Astrocyte of the cerebellum (primary cell): Measurements from ENCODE around the gene MTUS2.

Experiments used
- DNase-seq: peaks from one replicate; pipeline ENCODE4 v3.0.0-alpha.2; 2011; ENCODE audit warnings: low read depth
- H3K4me3 ChIP-seq: 2 replicates; pipeline ENCODE4 v1.5.1; 2011; ENCODE audit warnings: mild to moderate bottlenecking, low read depth, low read length, moderate library complexity
- CTCF ChIP-seq: IDR thresholded peaks from 2 replicates; pipeline ENCODE4 v1.5.1; 2012; ENCODE audit warnings: low read length, low read depth, moderate library complexity, mild to moderate bottlenecking; ENCODE audit errors: missing control alignments
- in situ Hi-C: cut with HindIII; loops from 2 replicates; pipeline ENCODE4 v1.10.0; 2017; ENCODE audit warnings: low sequenced_read_pairs

MTUS2 gene

GRCh38 chr13:29131881-29132668 is 311.9 kb downstream of the MTUS2 start:
- in situ Hi-C loops = no loop called here
- TF ChIP-seq CTCF = no peak

GRCh38 chr13:29136341-29136740 is 316.2 kb downstream of the MTUS2 start:
- no peak overlapping the region for H3K4me3 ChIP-seq
- no peak for TF ChIP-seq CTCF
- in situ Hi-C loops = no loop called here
- DNase-seq = no peak

More at GRCh38 chr13:29131881-29132668, 311.9 kb downstream of the MTUS2 start:
- no peak overlapping the region for H3K4me3 ChIP-seq
- DNase-seq = no peak

- TF ChIP-seq CTCF = no peak
- H3K4me3 ChIP-seq = no peak overlapping the region
- in situ Hi-C loops = no loop called here
- no peak for DNase-seq
Measured at GRCh38 chr13:29137016-29137415, 316.9 kb downstream of the MTUS2 start.

GRCh38 chr13:29137995-29138394 is 317.9 kb downstream of the MTUS2 start:
- in situ Hi-C loops = no loop called here
- DNase-seq = no peak
- TF ChIP-seq CTCF = no peak
- no peak overlapping the region for H3K4me3 ChIP-seq

- TF ChIP-seq CTCF = no peak
- DNase-seq = peak; percentile 22
- no peak overlapping the region for H3K4me3 ChIP-seq
- in situ Hi-C loops = no loop called here
Measured at GRCh38 chr13:29140277-29140676, 320.1 kb downstream of the MTUS2 start.

- TF ChIP-seq CTCF = no peak
- in situ Hi-C loops = no loop called here
- DNase-seq = no peak
- H3K4me3 ChIP-seq = no peak overlapping the region
Measured at GRCh38 chr13:29143847-29144246, 323.7 kb downstream of the MTUS2 start.
